Kidney (tissue), 14 donors: ENCODE data around the gene PHLDB3. TPM values are rescaled to one million over a fixed set of nuclear protein-coding genes. Genes with fewer than 3 reads are reported as not detected.
"Not testable (repeated sequence)": the region's sequence is repeated elsewhere in the genome, so short reads cannot be mapped to it uniquely, and the experiment has no call there.

Source experiments
- DNase-seq, 5 donors: peaks; one replicate each; pipeline ENCODE4 v3.0.0-alpha.2; 2013 to 2020
- FAIRE-seq: peaks from 2 replicates; lab custom pipeline; 2012; peaks lifted over from hg19 to GRCh38; lab: Jason Lieb, UNC
- H3K27ac ChIP-seq, 2 donors: one replicate each; pipeline ENCODE4 v1.7.0; 2013; ENCODE audit warnings: low read depth in 2 of 2, low read length in 2 of 2, inconsistent platforms in 1 of 2
- H3K27me3 ChIP-seq: one replicate; pipeline ENCODE4 v1.7.1; 2013; ENCODE audit warnings: low read length, inconsistent platforms; ENCODE audit not compliant: control insufficient read depth, insufficient read depth
- H3K36me3 ChIP-seq, 3 donors: one replicate each; pipeline versions ENCODE4 v1.7.0 to v1.7.1; 2013; ENCODE audit warnings: low read length in 3 of 3, control low read depth in 1 of 3, inconsistent platforms in 1 of 3; ENCODE audit not compliant: insufficient read depth in 3 of 3, control insufficient read depth in 2 of 3
- H3K4me1 ChIP-seq, 3 donors: one replicate each; pipeline versions ENCODE4 v1.7.0 to v1.7.1; 2013; ENCODE audit warnings: low read length in 3 of 3, inconsistent platforms in 1 of 3, low read depth in 1 of 3; ENCODE audit not compliant: control insufficient read depth in 2 of 3, insufficient read depth in 2 of 3
- H3K4me3 ChIP-seq, 3 donors: one replicate each; pipeline versions ENCODE4 v1.7.0 to v1.8.1; 2013; ENCODE audit warnings: low read length in 3 of 3, control low read depth in 1 of 3, inconsistent platforms in 1 of 3
- H3K9ac ChIP-seq, 3 donors: one replicate each; pipeline versions ENCODE4 v1.7.0 to v1.7.1; 2013; ENCODE audit warnings: low read length in 3 of 3, control low read depth in 1 of 3, inconsistent platforms in 1 of 3
- H3K9me3 ChIP-seq, 3 donors: one replicate each; pipeline versions ENCODE4 v1.7.0 to v1.7.1; 2013; ENCODE audit warnings: low read length in 3 of 3, control low read depth in 1 of 3, inconsistent platforms in 1 of 3; ENCODE audit not compliant: control insufficient read depth in 2 of 3, insufficient read depth in 1 of 3
- intact Hi-C: fragments of 100-400 bp; cut with DNase I; formaldehyde crosslinking; loops from one replicate; pipeline ENCODE4 v1.11.1; 2022
- polyA plus RNA-seq: library from polyadenylated mRNA; stranded (reverse); fragments of 350-450 nt; fragmentation: Illumina TruSeq; extraction: RNeasy Lipid Tissue Mini Kit (QIAGEN cat#74804); gene quantifications from one replicate; pipeline ENCODE4 v1.2.3, GENCODE V29; 2014; ENCODE audit warnings: low read depth, low replicate concordance; ENCODE audit not compliant: insufficient read depth
- total RNA-seq: library from RNA; stranded (reverse); fragmentation: NEBNext Ultra II Directional; extraction: Animal tissue kit (Norgen Biotek cat#: 25700); gene quantifications from one replicate; pipeline ENCODE4 v1.2.1, GENCODE V29; 2021
- TF ChIP-seq, protein P1 (sequence below): IDR thresholded peaks from 3 replicates; pipeline ENCODE4 v1.5.1; 2012; ENCODE audit warnings: mild to moderate bottlenecking, moderate library complexity, borderline replicate concordance; ENCODE audit not compliant: insufficient read depth; ENCODE audit errors: extremely low read depth
- donor health status: control.
- donor health status: control.
- donor health status: control.
- donor health status: control.
- donor health status: control.
- donor health status: DM: yes; HTN: yes; CAD: no.
- donor health status: Normal renal cell carcinoma (clear cell type).

Gene PHLDB3
- total and polyA plus RNA-seq, 2 donors from 2014 or later = 8.2 to 10.8 TPM

DNA sequence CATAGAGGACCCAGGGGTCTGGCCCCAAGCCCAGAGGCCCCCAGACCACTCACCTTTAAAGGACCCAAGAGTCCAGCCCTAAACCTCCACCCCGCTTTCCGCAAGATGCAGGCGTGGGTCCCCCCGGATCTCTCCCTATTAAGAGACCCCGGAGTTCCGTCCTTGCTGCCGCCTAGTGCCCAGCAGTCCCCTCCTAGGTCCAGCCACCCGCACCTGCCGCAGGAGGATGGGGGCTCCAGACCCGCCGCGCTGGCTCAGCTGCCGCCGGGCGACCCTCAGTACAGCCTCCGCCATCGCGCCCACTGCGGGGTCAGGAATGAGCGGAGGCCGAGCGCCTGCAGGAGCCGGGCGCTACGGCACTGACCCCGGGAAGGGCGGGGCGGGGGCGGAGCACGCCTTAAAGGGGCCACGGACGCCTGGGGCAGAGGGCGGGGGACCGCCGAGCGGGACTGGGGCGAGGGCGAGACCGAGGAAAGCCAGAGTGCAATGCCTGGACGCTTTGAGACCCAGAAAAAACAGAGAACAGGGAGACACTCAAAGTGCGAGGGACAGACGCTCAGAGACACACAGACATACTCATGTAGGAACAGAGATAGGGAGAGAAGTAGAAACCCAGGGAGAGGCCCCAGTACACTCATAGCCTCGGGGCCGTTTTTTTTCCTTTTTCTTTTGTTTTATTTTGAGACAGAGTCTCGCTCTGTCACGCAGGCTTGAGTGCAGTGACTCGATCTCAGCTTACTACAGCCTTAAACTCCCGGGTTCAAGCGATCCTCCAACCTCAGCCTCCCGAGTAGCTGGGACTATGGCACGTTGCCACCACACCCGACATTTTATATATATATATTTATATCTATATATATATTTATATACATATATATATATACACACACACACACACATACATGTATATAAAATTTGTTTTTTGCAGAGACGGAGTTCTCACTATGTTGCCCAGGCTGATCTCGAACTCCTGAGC, 22.6 kb upstream of the PHLDB3 start, which contains the start of gene ETHE1:
Gene ETHE1, minus strand, starts transcription at position 318 of the 976 bp plus-strand sequence. Its CDS starts 24 bp downstream, at position 294.
- DNase-seq = peak; percentile 80 to 94 (median 86)
- intact Hi-C loops = no loop called here
- peak within 1 kb of the TSS; percentile 83 to 89 for H3K27ac ChIP-seq
- no peak for FAIRE-seq
- H3K4me1 ChIP-seq = peaks cover 0 to 12% (median 10%) of the 10 kb centered on the region in 3 donors
- TF ChIP-seq, protein P1, sequence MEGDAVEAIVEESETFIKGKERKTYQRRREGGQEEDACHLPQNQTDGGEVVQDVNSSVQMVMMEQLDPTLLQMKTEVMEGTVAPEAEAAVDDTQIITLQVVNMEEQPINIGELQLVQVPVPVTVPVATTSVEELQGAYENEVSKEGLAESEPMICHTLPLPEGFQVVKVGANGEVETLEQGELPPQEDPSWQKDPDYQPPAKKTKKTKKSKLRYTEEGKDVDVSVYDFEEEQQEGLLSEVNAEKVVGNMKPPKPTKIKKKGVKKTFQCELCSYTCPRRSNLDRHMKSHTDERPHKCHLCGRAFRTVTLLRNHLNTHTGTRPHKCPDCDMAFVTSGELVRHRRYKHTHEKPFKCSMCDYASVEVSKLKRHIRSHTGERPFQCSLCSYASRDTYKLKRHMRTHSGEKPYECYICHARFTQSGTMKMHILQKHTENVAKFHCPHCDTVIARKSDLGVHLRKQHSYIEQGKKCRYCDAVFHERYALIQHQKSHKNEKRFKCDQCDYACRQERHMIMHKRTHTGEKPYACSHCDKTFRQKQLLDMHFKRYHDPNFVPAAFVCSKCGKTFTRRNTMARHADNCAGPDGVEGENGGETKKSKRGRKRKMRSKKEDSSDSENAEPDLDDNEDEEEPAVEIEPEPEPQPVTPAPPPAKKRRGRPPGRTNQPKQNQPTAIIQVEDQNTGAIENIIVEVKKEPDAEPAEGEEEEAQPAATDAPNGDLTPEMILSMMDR = no peak
- H3K4me3 ChIP-seq = peak within 1 kb of the TSS; percentile 71 to 90 (median 88)
- H3K27me3 ChIP-seq = no peaks in the 10 kb centered on the region
- peak within 1 kb of the TSS; percentile 57 to 90 (median 77) for H3K9ac ChIP-seq
- peaks cover 0 to 2% (median 0%) of the 10 kb centered on the region in 3 donors for H3K36me3 ChIP-seq
- H3K9me3 ChIP-seq = no peaks in the 10 kb centered on the region

DNA sequence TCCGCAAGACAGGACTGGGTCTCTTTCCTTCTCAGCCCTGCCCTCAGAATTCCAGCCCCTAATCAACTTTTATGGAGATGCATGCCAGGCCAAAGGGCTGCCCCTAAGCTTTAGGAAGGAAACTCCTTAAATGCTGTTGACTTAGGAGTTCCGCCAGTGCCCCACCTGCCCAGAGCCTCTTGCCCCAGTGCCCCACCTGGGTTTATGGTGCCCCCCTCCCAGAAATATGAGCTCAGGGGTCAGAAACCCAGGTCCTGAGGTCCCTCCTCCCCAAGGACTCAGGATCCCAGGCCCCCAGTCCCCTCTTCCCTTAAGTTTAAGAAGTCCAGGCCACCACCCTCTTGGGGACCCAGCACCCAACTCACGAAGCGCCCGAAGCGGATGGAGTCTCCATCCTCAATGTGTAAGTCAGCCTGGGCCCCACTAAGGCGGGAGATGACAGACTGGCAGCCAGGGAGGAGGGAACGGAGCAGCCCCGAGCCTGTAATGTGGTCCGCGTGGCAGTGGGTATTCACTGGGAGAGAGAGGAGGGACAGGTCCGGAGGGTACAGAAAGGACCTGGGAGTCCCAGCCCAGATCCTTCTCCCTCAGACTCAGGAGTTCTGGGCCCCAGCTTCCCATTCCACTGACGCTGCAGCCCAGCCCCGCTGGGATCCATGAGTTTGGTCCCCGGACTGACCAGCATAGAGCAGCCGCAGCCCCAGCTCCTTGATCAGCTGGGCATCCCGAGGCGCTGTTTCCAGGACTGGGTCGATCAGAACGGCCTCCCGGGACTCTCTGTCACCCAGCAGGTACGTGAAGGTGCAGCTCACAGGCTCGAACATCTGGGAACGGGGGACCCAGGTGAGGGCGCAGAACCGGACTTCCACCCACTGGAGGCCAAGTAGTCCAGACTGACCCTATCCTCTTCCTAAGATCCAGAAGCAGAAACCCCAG, 21.6 kb upstream of the PHLDB3 start:
- H3K9ac ChIP-seq = peak overlapping the region; percentile 23 to 90 (median 77)
- H3K36me3 ChIP-seq = peaks cover 0 to 2% (median 0%) of the 10 kb centered on the region in 3 donors
- H3K4me3 ChIP-seq = peak overlapping the region; percentile 65 to 90 (median 88)
- peaks cover 0 to 10% (median 9%) of the 10 kb centered on the region in 3 donors for H3K4me1 ChIP-seq
- no peak for FAIRE-seq
- intact Hi-C loops = no loop called here
- TF ChIP-seq, protein P1 = no peak
- H3K27ac ChIP-seq = peak overlapping the region; percentile 83 to 89
- no peaks in the 10 kb centered on the region for H3K9me3 ChIP-seq
- peak; percentile 24 to 82 (median 47) for DNase-seq
- H3K27me3 ChIP-seq = no peaks in the 10 kb centered on the region

DNA sequence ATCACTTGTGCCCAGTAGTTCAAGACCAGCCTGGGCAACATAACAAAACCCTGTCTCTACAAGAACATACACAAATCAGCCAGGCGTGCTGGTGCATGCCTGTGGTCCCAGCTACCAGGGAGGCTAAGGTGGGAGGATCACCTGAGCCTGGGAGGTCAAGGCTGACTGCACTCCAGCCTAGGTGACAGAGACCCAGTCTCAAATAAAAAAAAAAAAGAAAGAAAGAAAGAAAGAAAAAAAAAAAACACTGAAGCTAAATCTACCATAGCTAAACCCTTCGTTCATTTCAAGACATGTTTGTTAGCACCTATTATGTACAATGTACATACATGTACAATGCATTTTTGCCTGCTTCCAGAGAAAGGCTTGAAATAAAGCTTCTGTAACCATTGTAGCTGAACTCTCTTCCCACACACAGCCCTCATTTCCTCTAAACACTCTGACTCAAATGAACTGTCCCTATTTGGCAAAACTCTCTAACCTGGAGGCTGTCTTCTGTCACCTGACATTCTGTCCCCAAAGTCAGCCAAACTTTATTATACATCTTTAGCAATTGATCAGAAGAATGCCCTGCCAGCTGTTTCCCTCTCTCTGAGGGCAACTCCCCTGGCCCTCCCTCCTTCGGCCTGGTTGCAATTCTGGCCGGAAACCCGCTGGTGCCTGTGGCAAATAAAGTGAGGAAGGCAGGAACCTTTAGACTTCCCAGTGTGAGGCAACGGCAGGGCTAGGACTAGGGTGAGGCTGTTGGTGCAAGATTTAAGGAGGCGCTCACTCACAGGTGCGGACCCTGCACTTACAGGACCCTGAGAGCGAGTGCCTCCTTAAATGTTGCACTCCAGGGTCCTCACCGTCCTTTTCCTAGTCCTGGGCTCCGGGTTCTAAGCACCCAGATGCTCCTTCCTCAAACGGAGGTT, 20.6 kb upstream of the PHLDB3 start:
- Histone ChIP-seq H3K4me1 (peaks cover 0 to 10% (median 9%) of the 10 kb centered on the region in 3 donors), H3K9me3 (no peaks in the 10 kb centered on the region), H3K4me3 (peak overlapping the region; percentile 28 to 90 (median 88)), H3K9ac (peak overlapping the region in 2 of 3 donors; percentile 17 to 77), H3K27me3 (no peaks in the 10 kb centered on the region), H3K36me3 (peaks cover 0 to 2% (median 0%) of the 10 kb centered on the region in 3 donors), H3K27ac (peak overlapping the region; percentile 83 to 89)
- no peak for FAIRE-seq
- intact Hi-C loops = loop anchor here (5.0 kb wide), 1 partner anchor 78 kb away; no protein-coding TSS in a partner anchor
- peak; percentile 54 to 83 (median 69) for DNase-seq
- TF ChIP-seq, protein P1 = no peak

DNA sequence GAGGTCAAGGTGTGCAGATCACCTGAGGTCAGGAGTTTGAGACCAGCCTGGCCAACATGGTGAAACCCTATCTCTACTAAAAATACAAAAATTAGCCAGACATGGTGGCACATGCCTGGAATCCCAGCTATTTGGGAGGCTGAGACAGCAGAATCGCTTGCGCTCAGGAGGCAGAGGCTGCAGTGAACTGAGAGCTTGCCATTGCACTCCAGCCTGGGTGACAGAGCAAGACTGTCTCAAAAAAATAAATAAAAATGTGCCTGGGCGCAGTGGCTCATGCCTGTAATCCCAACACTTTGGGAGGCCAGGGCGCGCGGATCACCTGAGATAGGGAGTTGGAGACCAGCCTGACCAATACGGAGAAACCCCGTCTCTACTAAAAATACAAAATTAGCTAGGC, 19.1 kb upstream of the PHLDB3 start:
- H3K9ac ChIP-seq, H3K27ac ChIP-seq, H3K36me3 ChIP-seq, H3K4me3 ChIP-seq, FAIRE-seq, H3K9me3 ChIP-seq, H3K27me3 ChIP-seq, DNase-seq: not testable (repeated sequence)
- peaks cover 0 to 10% (median 9%) of the 10 kb centered on the region in 3 donors for H3K4me1 ChIP-seq
- intact Hi-C loops = loop anchor here (5.0 kb wide), 1 partner anchor 76 kb away; no protein-coding TSS in a partner anchor
